Measurements from ENCODE around the gene TUBAL3.

Gene TUBAL3

GRCh38 chr10:5404208-5405041 lies at the start of gene TUBAL3:
Gene TUBAL3, minus strand, starts transcription at chr10:5404828. Its CDS starts 36 bp downstream, at chr10:5404792.
- no peak for DNase-seq

- DNase-seq: no peak
These were observed 49.3 kb upstream of the TUBAL3 start for GRCh38 chr10:5453749-5454489.

- no peak for DNase-seq
These were observed 46.2 kb upstream of the TUBAL3 start for GRCh38 chr10:5450605-5451384.

GRCh38 chr10:5449823-5450222 lies 45.2 kb upstream of the TUBAL3 start:
- no peak for DNase-seq

- no peak for DNase-seq
These were observed 44.6 kb upstream of the TUBAL3 start for GRCh38 chr10:5449227-5449626.

- DNase-seq: no peak
These were observed 43.8 kb upstream of the TUBAL3 start for GRCh38 chr10:5448333-5449001.

GRCh38 chr10:5447611-5448071 lies 43.0 kb upstream of the TUBAL3 start:
- DNase-seq: no peak

GRCh38 chr10:5447056-5447455 lies 42.4 kb upstream of the TUBAL3 start:
- DNase-seq: no peak

- peak in 42 of 56 donors; percentile 7 to 70 (median 35) for DNase-seq
These were observed 41.8 kb upstream of the TUBAL3 start for GRCh38 chr10:5446390-5446926.

- DNase-seq: no peak
These were observed 40.4 kb upstream of the TUBAL3 start for GRCh38 chr10:5445006-5445405.

GRCh38 chr10:5443429-5443828 lies 38.8 kb upstream of the TUBAL3 start:
- DNase-seq: no peak

- DNase-seq: no peak
These were observed 38.4 kb upstream of the TUBAL3 start for GRCh38 chr10:5442990-5443370.

GRCh38 chr10:5442065-5442989 lies 37.7 kb upstream of the TUBAL3 start:
- DNase-seq: no peak

GRCh38 chr10:5441106-5441505 lies 36.5 kb upstream of the TUBAL3 start:
- DNase-seq: no peak

- no peak for DNase-seq
These were observed 35.6 kb upstream of the TUBAL3 start for GRCh38 chr10:5440206-5440605.

GRCh38 chr10:5435328-5435727 lies 30.7 kb upstream of the TUBAL3 start:
- DNase-seq: no peak

- DNase-seq: no peak
These were observed 29.6 kb upstream of the TUBAL3 start for GRCh38 chr10:5434017-5434753.

- no peak for DNase-seq
These were observed 28.6 kb upstream of the TUBAL3 start for GRCh38 chr10:5433182-5433581.

GRCh38 chr10:5428133-5428532 lies 23.5 kb upstream of the TUBAL3 start:
- no peak for DNase-seq
